Type B pancreatic cell (in vitro differentiated cells): ENCODE measurements around the gene WDR74. TPM values are rescaled to one million over a fixed set of nuclear protein-coding genes. Genes with fewer than 3 reads are reported as not detected.

Experiments
- DNase-seq: peaks from one replicate; pipeline ENCODE4 v3.0.0; 2021; ENCODE audit warnings: mixed read lengths; ENCODE audit not compliant: unreplicated experiment; ENCODE audit errors: extremely low spot score
- H3K27ac Mint-ChIP-seq: 2 replicates; pipeline ENCODE4 v1.8.0; 2021; ENCODE audit warnings: mild to moderate bottlenecking, mixed read lengths
- H3K27me3 Mint-ChIP-seq: 2 replicates; pipeline ENCODE4 v1.8.0; 2021; ENCODE audit warnings: mixed read lengths
- H3K36me3 Mint-ChIP-seq: 2 replicates; pipeline ENCODE4 v1.8.0; 2021; ENCODE audit warnings: mixed read lengths
- H3K4me1 Mint-ChIP-seq: one replicate; pipeline ENCODE4 v1.8.0; 2021; ENCODE audit warnings: mixed read lengths; ENCODE audit not compliant: unreplicated experiment
- H3K4me3 Mint-ChIP-seq: 2 replicates; pipeline ENCODE4 v1.8.0; 2021; ENCODE audit warnings: mild to moderate bottlenecking, mixed read lengths
- H3K9me3 Mint-ChIP-seq: 2 replicates; pipeline ENCODE4 v1.8.0; 2021; ENCODE audit warnings: mixed read lengths
- CTCF ChIP-seq: fragments of 200-600 bp; sonication (generic); conservative IDR thresholded peaks from 2 replicates; pipeline ENCODE4 v1.5.0; 2021; ENCODE audit warnings: antibody characterized with exemption, mild to moderate bottlenecking
- total RNA-seq: library from RNA; stranded (reverse); gene quantifications from 2 replicates; pipeline ENCODE4 v1.2.1, GENCODE V29; 2021; ENCODE audit warnings: low replicate concordance

WDR74 gene
- total RNA-seq, 1 donor from 2014 or later, result 58.3 TPM

DNA sequence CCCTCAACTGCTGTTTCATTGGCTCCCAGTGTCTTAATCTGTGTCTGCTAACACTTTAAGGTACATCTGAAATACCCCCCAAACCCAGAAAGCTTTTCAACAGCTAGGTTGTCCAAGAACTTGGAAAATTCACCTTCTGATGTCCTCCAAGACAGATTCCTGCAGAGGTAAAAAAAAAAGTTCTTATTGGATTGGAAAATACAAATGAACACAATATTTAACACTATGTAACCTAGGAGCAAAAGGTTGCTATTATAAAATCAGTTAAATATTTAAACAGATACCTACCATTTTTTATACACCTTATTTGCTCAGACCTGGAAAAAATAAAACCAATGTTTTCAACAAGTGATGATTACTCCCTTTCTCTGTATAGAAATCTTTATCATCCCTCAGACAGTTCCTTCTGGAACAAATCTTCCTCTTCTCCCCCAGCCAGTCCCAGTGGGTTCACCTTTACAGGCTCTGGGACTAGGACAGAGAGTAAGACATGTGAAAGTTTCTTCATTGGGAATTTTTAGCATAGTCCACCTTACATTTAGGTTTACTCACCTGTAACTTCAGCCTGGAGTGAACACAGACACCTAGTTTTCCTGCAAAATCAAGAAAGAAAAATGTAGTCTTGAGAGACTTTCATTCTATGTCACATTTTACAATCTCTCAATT lies 13.3 kb upstream of the WDR74 start:
- H3K4me1 Mint-ChIP-seq, result peaks cover 30% of the 10 kb centered on the region
- peaks cover 38% of the 10 kb centered on the region for H3K36me3 Mint-ChIP-seq
- no peak for TF ChIP-seq CTCF
- peak overlapping the region; percentile 97 for H3K4me3 Mint-ChIP-seq
- peak overlapping the region; percentile 96 for H3K27ac Mint-ChIP-seq
- H3K9me3 Mint-ChIP-seq, result no peaks in the 10 kb centered on the region
- DNase-seq, result no peak
- H3K27me3 Mint-ChIP-seq, result no peaks in the 10 kb centered on the region

DNA sequence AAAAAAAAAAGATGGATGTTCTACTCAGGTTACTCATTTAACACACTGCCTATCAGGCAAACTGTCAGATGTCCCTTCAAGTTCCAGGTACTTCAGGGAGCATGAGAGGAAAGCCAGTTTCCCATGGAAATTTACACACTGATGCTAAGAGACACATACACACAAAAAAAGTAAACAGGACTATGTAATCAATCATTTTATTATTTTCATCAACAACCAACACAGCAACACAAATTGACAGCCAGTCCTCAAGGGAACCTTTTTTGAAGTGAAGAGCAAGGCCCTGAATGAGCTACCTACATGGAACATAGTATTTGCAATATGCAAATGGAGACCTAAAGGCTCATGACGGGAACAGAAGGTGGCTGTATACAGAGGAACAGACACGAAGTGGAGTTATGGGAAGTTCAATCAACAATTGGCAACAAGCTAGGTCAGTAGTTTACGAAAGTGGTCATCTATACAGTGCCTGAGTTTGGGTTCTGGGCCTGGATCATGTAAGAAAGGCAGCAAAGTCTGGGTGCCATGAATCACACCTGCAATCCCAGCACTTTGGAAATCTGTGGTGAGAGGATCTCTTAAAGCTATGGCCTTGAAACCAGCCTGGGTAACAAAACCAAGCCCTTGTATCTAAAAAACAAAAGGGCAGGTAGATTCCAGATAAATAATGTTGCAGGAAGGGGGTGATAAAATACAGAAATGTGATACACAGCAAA lies 12.6 kb upstream of the WDR74 start:
- TF ChIP-seq CTCF, result no peak
- Mint-ChIP-seq H3K9me3 (no peaks in the 10 kb centered on the region), H3K27me3 (no peaks in the 10 kb centered on the region), H3K27ac (peak overlapping the region; percentile 84), H3K36me3 (peaks cover 38% of the 10 kb centered on the region), H3K4me3 (peak overlapping the region; percentile 78), H3K4me1 (peaks cover 28% of the 10 kb centered on the region)
- no peak for DNase-seq

DNA sequence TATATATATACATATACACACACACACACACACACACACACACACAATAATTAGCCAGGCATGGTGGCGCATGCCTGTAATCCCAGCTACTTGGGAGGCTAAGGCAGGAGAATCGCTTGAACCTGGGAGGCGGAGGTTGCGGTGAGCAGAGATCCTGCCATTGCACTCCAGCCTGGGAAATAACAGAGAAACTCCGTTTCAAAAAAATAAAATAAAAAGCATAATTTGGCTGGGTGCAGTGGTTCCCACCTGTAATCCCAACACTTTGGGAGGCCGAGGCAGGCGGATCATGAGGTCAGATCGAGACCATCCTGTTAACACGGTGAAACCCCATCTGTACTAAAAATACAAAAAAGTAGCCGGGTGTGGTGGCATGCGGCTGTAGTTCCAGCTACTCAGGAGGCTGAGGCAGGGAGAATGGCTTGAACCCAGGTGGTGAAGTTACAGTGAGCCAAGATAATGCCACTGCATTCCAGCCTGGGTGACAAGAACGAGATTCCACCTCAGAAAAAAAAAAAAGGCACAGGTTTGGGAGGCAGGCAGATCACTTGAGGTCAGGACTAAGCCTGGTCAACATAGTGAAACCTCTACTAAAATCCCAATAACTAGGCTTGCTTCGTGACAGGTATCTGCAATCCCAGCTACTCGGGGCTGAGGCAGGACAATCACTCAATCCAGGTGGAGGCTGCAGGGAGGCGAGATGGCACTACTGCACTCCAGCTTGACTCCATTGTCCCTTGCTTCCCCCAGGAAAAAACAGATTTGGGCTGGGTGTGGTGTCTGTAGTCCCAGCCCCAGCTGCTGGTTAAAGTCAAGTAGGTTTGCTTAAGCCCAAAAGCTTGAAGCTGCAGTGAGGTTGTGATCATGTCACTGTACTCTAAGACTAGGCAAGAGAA lies 11.8 kb upstream of the WDR74 start:
- TF ChIP-seq CTCF, result no peak
- no peak for DNase-seq
- no peaks in the 10 kb centered on the region for H3K27me3 Mint-ChIP-seq
- no peaks in the 10 kb centered on the region for H3K9me3 Mint-ChIP-seq
- H3K27ac Mint-ChIP-seq, result peak overlapping the region; percentile 84
- H3K4me1 Mint-ChIP-seq, result peaks cover 28% of the 10 kb centered on the region
- H3K36me3 Mint-ChIP-seq, result peaks cover 38% of the 10 kb centered on the region
- H3K4me3 Mint-ChIP-seq, result peak overlapping the region; percentile 78

DNA sequence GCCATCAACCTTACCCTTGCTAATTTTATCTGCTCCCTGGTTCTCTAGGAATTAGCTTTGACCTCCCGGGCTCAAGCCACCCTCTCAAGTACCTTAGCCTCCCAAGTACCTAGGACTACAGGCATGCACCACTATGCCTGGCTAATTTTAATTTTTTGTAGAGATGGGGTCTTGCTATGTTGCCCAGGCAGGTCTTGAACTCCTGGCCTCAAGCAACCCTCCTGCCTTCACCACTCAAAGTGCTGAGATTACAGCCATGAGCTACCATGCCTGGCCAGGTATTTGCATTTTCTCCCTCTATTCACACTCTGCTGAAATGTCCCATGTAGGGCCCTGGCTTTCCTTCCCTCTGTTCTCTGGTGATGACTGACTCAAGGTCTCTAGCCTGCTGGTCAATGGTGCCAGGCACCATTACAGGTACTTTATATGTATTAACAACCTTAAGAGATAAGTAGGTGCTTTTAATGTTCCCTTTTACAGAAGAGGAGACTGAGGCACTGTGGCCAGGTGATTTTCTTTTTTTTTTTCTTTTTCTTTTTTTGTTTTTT lies 8.5 kb upstream of the WDR74 start:
- no peak for DNase-seq
- no peak overlapping the region for H3K4me3 Mint-ChIP-seq
- no peaks in the 10 kb centered on the region for H3K27me3 Mint-ChIP-seq
- H3K36me3 Mint-ChIP-seq, result peaks cover 8% of the 10 kb centered on the region
- no peak for TF ChIP-seq CTCF
- H3K4me1 Mint-ChIP-seq, result peaks cover 17% of the 10 kb centered on the region
- no peaks in the 10 kb centered on the region for H3K9me3 Mint-ChIP-seq
- peak overlapping the region; percentile 26 for H3K27ac Mint-ChIP-seq

- no peaks in the 10 kb centered on the region for H3K27me3 Mint-ChIP-seq
- no peaks in the 10 kb centered on the region for H3K9me3 Mint-ChIP-seq
- TF ChIP-seq CTCF, result no peak
- no peaks in the 10 kb centered on the region for H3K36me3 Mint-ChIP-seq
- no peak for DNase-seq
- H3K4me1 Mint-ChIP-seq, result peaks cover 8% of the 10 kb centered on the region
- no peak overlapping the region for H3K4me3 Mint-ChIP-seq
- H3K27ac Mint-ChIP-seq, result no peak overlapping the region
These were observed 6.8 kb upstream of the WDR74 start for GRCh38 chr11:62846177-62846576.
